ENCODE measurements around the gene KCNH2.

DNA sequence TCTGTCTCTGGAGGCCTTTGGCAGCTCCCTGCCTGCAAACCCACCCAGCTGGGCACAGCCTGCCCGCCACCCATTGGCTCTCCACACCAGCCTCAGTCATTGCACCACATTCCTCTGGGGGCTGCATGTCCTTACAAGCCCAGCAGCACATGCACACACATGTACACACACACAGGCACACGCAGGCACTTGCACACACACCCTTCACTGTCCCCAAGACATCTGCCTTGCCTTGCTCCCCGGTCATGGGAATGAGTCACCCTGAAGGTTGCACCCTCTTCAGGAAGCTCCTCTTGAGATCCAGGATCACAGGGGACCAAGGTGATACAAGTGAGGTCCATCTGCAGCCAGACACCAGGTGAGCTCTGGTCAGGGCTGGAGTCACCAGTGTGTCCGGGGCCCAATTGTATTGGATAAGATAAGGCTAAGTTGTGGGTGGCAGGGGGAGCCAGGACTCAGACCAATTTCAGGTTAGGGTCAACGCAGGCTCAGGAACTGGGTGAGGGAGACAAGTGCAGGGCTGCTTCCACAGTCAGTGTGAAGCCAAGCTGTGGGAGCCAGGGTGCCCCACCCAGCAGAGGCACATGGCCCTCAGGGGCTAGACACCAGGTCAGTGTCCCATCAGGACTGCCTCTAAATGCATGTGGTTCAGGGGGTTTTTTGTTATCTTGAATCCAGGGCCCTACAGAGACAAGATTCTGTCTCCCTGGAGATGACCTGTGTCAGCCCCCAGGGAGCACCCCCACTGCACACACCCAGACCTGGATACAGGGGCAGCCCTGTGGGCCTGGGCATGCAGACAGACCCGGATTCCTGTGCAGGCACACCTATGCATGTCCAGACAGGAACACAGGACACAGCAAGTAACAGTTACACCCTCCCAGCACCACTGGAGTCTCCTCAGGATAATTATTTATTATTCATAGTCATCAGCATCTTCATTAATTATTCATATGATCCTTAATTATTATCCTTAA, 33.8 kb downstream of the KCNH2 start:
- TF ChIP-seq POLR2AphosphoS5 (IDR thresholded peaks at IDR 0.05; ENCODE audit: low read depth, low read length) (no peak), TCF7L2 (IDR thresholded peaks at IDR 0.05; ENCODE audit: low read depth, low read length) (no peak)
- TF ChIP-seq, protein P1, sequence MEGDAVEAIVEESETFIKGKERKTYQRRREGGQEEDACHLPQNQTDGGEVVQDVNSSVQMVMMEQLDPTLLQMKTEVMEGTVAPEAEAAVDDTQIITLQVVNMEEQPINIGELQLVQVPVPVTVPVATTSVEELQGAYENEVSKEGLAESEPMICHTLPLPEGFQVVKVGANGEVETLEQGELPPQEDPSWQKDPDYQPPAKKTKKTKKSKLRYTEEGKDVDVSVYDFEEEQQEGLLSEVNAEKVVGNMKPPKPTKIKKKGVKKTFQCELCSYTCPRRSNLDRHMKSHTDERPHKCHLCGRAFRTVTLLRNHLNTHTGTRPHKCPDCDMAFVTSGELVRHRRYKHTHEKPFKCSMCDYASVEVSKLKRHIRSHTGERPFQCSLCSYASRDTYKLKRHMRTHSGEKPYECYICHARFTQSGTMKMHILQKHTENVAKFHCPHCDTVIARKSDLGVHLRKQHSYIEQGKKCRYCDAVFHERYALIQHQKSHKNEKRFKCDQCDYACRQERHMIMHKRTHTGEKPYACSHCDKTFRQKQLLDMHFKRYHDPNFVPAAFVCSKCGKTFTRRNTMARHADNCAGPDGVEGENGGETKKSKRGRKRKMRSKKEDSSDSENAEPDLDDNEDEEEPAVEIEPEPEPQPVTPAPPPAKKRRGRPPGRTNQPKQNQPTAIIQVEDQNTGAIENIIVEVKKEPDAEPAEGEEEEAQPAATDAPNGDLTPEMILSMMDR (IDR thresholded peaks at IDR 0.05): no peak
